ENCODE results near the gene RHOA. TPM values are rescaled to one million over a fixed set of nuclear protein-coding genes. Genes with fewer than 3 reads are reported as not detected.
"Not testable (repeated sequence)": the region's sequence is repeated elsewhere in the genome, so short reads cannot be mapped to it uniquely, and the experiment has no call there.

Gene RHOA
- total RNA-seq, 2 experiments from 2014 or later: 438 to 449 TPM

DNA sequence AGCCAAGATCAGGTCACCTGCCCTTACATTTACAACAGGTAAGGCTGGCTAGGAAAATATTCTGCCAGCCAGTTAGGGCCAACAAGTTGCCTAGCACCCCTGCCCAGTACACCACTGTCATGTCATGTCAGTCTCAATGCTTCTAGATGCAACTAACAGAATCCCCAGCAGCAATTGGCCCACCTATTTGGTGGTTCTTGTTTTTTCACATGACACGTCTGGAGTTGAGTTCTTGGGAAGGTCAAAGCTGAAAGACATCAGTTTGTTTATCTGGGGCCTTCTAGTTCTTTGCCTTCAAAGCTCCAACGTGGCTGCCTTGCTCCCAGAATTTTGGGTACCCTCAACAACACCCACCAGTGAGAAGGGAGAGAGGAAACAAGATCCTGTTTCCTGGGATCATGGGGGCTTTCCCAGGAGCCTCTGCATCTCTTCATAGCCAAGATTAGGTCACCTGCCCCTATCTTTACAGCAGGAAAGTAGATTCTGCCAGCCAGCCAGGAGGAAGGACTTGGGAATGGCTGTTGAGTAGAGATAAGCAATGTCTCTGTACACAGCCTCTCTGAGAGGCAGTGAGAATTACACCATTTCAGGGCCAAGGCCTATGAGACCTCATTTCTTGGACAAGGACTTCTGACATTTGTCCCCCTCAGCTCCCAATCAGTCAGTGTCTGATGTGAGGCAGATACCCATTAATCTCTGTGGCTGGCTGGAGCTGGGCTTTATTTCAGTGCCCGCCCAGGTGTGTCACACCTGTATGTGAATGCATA, 62.2 kb downstream of the RHOA start:
- POLR2A ChIA-PET: no interaction called here

GRCh38 chr3:49348361-49348760, 63.4 kb downstream of the RHOA start:
- H3K4me3 Mint-ChIP-seq; H3K27ac Mint-ChIP-seq; CTCF ChIA-PET; H3K27me3 Mint-ChIP-seq; H3K36me3 Mint-ChIP-seq (ENCODE audit: low read depth); ATAC-seq; H3K9me3 Mint-ChIP-seq (ENCODE audit: low read depth); intact Hi-C loops (cut with DNase I, micrococcal nuclease); DNase-seq: not testable (repeated sequence)
- POLR2A ChIA-PET: interaction anchor here (0.6 to 0.7 kb wide), 2 partner anchors 8 to 110 kb away, joined by 3 to 4 read pairs; partner anchors contain the start of gene USP4
- peaks cover 16% of the 10 kb centered on the region for H3K4me1 Mint-ChIP-seq

More for the DNA sequence above, 62.2 kb downstream of the RHOA start:
- intact Hi-C loops (cut with DNase I, micrococcal nuclease): no loop called here
- Mint-ChIP-seq H3K36me3 (ENCODE audit: low read depth) (peaks cover 2% of the 10 kb centered on the region), H3K4me1 (peaks cover 14% of the 10 kb centered on the region), H3K9me3 (ENCODE audit: low read depth) (no peaks in the 10 kb centered on the region), H3K27ac (no peak overlapping the region), H3K27me3 (no peaks in the 10 kb centered on the region), H3K4me3 (no peak overlapping the region)
- no peak for DNase-seq
- CTCF ChIA-PET: interaction anchor here (0.6 to 1.3 kb wide), 3 partner anchors 9 to 1210 kb away, joined by 3 to 5 read pairs (median 4); partner anchors contain the start of gene USP4
- no peak for ATAC-seq

DNA sequence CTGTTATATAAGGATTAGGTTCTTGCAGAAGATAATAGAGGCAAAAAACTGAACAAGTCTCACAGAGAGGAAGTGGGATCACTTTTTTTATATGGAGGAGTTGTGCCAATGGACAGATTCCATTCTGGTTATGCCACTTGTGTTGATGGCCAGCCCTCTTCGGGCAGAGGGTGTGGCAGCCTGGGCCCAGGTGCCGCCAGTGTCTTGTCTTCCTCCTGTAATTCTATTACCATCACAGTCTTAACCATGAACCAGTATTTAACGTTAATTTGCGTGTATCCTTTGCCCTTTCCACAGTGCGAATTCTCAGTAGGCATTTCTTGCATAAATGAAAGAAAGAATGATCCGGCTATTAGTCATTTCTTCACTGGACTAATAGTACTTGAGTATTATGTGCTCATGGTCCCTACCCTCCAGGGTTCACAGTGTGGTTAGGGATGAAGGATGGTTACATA, 65.0 kb downstream of the RHOA start:
- POLR2A ChIA-PET: no interaction called here
- ATAC-seq (no peak), DNase-seq (no peak)
- CTCF ChIA-PET: no interaction called here
- H3K4me1 Mint-ChIP-seq: peaks cover 23% of the 10 kb centered on the region
- H3K36me3 Mint-ChIP-seq (ENCODE audit: low read depth): no peaks in the 10 kb centered on the region
- H3K27ac Mint-ChIP-seq: no peak overlapping the region
- no peaks in the 10 kb centered on the region for H3K27me3 Mint-ChIP-seq
- intact Hi-C loops (cut with DNase I, micrococcal nuclease): no loop called here
- no peak overlapping the region for H3K4me3 Mint-ChIP-seq
- no peaks in the 10 kb centered on the region for H3K9me3 Mint-ChIP-seq (ENCODE audit: low read depth)

DNA sequence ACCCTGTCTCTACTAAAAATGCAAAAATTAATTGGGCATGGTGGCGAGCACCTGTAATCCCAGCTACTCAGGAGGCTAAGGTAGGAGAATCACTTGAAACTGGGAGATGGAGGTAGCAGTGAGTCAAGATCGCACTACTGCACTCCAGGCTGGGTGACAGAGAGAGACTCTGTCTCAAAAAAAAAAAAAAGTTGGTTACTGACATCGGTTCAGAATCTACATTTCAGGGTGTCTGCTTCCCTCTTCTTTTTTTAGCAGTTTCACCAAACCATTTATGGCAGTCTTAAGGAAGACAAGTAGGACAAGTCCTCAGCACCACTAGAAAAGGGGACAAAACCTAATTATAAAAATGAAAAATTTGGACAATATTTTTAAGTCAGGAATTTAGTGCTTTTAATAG, 68.6 kb downstream of the RHOA start:
- ATAC-seq (no peak), DNase-seq (no peak)
- intact Hi-C loops (cut with DNase I, micrococcal nuclease): loop anchor here in 1 of 2 experiments (5.0 kb wide), 1 partner anchor 426 kb away; the partner anchor contains the start of gene ARIH2
- no peaks in the 10 kb centered on the region for H3K9me3 Mint-ChIP-seq (ENCODE audit: low read depth)
- H3K4me1 Mint-ChIP-seq: peaks cover 44% of the 10 kb centered on the region
- H3K27ac Mint-ChIP-seq: no peak overlapping the region
- no peaks in the 10 kb centered on the region for H3K27me3 Mint-ChIP-seq
- H3K4me3 Mint-ChIP-seq: no peak overlapping the region
- CTCF ChIA-PET: interaction anchor here (0.6 to 1.4 kb wide), 2 partner anchors 106 to 240 kb away, joined by 3 to 6 read pairs; no protein-coding TSS in a partner anchor
- peaks cover 5% of the 10 kb centered on the region for H3K36me3 Mint-ChIP-seq (ENCODE audit: low read depth)
- POLR2A ChIA-PET: no interaction called here

DNA sequence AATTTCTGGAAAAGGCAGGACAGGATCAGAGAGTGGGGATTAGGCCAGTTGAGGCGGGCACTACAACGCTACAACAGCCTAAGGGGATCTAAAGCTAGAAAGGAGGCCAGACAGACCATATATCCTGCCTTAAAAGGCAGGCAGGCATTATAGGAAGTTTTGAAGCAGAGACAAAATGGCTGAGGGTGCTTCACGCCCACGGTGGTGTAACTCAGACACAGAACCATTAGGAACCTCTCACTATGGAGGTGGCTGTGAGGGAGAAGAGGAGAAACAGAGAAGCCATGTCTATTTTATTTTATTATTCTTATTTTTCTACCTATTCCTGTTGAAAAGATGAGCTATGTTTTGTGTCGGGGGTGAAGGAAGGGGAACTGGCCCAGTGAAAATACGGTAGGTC, 69.8 kb downstream of the RHOA start:
- Mint-ChIP-seq H3K4me1 (peaks cover 47% of the 10 kb centered on the region), H3K36me3 (ENCODE audit: low read depth) (peaks cover 7% of the 10 kb centered on the region), H3K9me3 (ENCODE audit: low read depth) (no peaks in the 10 kb centered on the region), H3K4me3 (no peak overlapping the region), H3K27ac (peak overlapping the region; percentile 87), H3K27me3 (no peaks in the 10 kb centered on the region)
- ATAC-seq: no peak
- DNase-seq: no peak
- intact Hi-C loops (cut with DNase I, micrococcal nuclease): loop anchor here in 1 of 2 experiments (2.0 to 5.0 kb wide), 2 partner anchors 35 to 425 kb away; partner anchors contain the start of gene ARIH2
- ChIA-PET CTCF (interaction anchor here (0.6 to 1.0 kb wide), 3 partner anchors 91 to 102 kb away, joined by 3 to 4 read pairs (median 4); no protein-coding TSS in a partner anchor), POLR2A (interaction anchor here (0.6 kb wide), 1 partner anchor 67 kb away, joined by 3 read pairs; no protein-coding TSS in a partner anchor)

DNA sequence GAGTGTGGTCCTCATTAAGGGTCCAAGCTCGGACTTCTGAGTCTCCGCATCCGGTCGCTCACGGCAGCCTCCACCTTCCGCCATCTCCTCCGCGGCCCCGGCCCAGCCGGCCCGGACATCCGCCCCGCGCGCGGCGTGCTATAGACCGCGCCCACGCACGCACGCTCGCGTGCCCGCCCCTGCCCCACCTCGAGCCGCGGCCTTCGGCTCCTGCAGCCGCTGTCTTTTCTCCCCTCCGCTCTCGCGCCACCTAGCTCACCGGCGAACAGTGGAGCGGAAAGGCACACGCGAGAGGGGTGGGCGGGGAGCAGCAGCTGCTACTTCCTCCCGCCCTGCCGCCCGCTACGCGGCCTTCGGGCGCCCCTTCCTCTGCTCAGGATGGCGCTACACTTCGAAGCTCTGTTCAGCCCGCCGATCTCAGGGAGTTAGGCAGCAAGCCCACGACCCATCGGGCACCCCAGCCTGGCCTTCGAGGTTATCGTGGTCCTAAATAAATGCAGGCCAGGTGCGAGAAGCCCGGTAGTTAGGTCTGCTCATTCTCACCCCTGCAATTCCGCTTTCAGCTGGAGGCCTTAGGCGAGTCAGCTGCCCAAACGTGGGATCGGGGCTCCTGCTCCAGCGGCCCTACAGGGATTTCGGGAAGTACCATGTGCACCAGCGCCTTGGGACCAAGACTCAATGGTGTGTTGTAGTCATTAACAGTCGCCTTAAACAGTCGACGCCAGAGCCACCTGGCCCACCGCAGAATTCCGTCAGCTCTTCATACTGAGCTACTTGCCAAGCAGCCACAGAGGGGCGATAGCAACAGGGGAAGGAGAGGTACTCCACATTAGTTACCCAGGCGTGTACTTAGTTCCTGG, 71.6 kb downstream of the RHOA start, which contains the start of gene USP4:
Gene USP4, minus strand, starts transcription at position 113 of the 860 bp plus-strand sequence. Its CDS starts 29 bp downstream, at position 84.
- peak; percentile 89 for ATAC-seq

GRCh38 chr3:49339581-49339940, 72.2 kb downstream of the RHOA start:
- intact Hi-C loops (cut with DNase I, micrococcal nuclease): no loop called here

More for the DNA sequence above, 71.6 kb downstream of the RHOA start, which contains the start of gene USP4:
- DNase-seq: peak; percentile 97
- intact Hi-C loops (cut with DNase I, micrococcal nuclease): loop anchor here (1.0 to 5.0 kb wide), 14 partner anchors 18 to 423 kb away; partner anchors contain the start of genes DAG1 (in 2 of the 2), GPX1 (in 2 of the 2), NICN1 (in 2 of the 2) and TCTA (in 2 of the 2)
- ChIA-PET CTCF (interaction anchor here (0.7 to 2.9 kb wide), 34 partner anchors 9 to 656 kb away, joined by 3 to 24 read pairs (median 4); partner anchors contain the start of genes GPX1, KLHDC8B, NICN1 and QRICH1), POLR2A (interaction anchor here (0.5 to 1.7 kb wide), 15 partner anchors 8 to 705 kb away, joined by 3 to 17 read pairs (median 5); partner anchors contain the start of genes DAG1, NICN1, RHOA and SLC26A6)
- H3K27ac Mint-ChIP-seq: peak within 1 kb of the TSS; percentile 96
- peaks cover 49% of the 10 kb centered on the region for H3K4me1 Mint-ChIP-seq
- no peaks in the 10 kb centered on the region for H3K27me3 Mint-ChIP-seq
- peaks cover 14% of the 10 kb centered on the region for H3K36me3 Mint-ChIP-seq (ENCODE audit: low read depth)
- H3K9me3 Mint-ChIP-seq (ENCODE audit: low read depth): no peaks in the 10 kb centered on the region
- H3K4me3 Mint-ChIP-seq: peak within 1 kb of the TSS; percentile 99

GRCh38 chr3:49333916-49334633, 77.7 kb downstream of the RHOA start:
- Mint-ChIP-seq H3K27ac (peak overlapping the region; percentile 75), H3K4me1 (peaks cover 33% of the 10 kb centered on the region), H3K36me3 (ENCODE audit: low read depth) (peaks cover 52% of the 10 kb centered on the region), H3K27me3 (no peaks in the 10 kb centered on the region), H3K9me3 (ENCODE audit: low read depth) (no peaks in the 10 kb centered on the region), H3K4me3 (no peak overlapping the region)
- ATAC-seq (no peak), DNase-seq (no peak)
- ChIA-PET CTCF (interaction anchor here (0.6 to 1.3 kb wide), 3 partner anchors 17 to 117 kb away, joined by 3 to 4 read pairs (median 4); no protein-coding TSS in a partner anchor), POLR2A (interaction anchor here (0.6 to 1.0 kb wide), 3 partner anchors 130 to 220 kb away, joined by 3 to 5 read pairs (median 3); no protein-coding TSS in a partner anchor)
- intact Hi-C loops (cut with DNase I, micrococcal nuclease): no loop called here

More at GRCh38 chr3:49339581-49339940, 72.2 kb downstream of the RHOA start:
- DNase-seq: peak; percentile 53
- ChIA-PET POLR2A (interaction anchor here (0.6 to 1.7 kb wide), 12 partner anchors 9 to 704 kb away, joined by 3 to 17 read pairs (median 6); partner anchors contain the start of genes DAG1, NICN1, RHOA and SLC26A6), CTCF (interaction anchor here (0.7 to 2.9 kb wide), 23 partner anchors 10 to 246 kb away, joined by 3 to 24 read pairs (median 4); partner anchors contain the start of genes GPX1, NICN1, QRICH1 and RHOA)
- Mint-ChIP-seq H3K27ac (peak overlapping the region; percentile 96), H3K4me3 (peak overlapping the region; percentile 99), H3K27me3 (no peaks in the 10 kb centered on the region), H3K36me3 (ENCODE audit: low read depth) (peaks cover 20% of the 10 kb centered on the region), H3K9me3 (ENCODE audit: low read depth) (no peaks in the 10 kb centered on the region), H3K4me1 (peaks cover 49% of the 10 kb centered on the region)
- peak; percentile 2 for ATAC-seq

DNA sequence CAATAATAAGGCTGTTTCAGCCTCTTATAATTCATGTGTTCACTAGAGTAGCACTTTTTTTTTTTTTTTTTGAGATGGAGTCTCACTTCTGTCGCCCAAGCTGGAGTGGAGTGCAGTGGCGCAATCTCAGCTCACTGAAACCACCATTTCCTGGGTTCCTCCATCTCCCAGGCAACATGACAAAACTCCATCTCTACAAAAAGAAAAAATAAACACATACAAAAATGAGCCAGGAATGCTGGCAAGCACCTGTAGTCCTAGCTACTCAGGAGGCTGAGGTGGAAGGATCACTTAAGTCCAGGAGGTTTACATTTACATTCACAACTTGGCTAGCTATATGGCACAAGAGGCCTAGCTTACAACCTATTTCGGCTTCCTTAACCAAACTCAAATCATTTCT, 78.7 kb downstream of the RHOA start:
- peaks cover 51% of the 10 kb centered on the region for H3K36me3 Mint-ChIP-seq (ENCODE audit: low read depth)
- peaks cover 24% of the 10 kb centered on the region for H3K4me1 Mint-ChIP-seq
- intact Hi-C loops (cut with DNase I, micrococcal nuclease): no loop called here
- peak overlapping the region; percentile 83 for H3K27ac Mint-ChIP-seq
- H3K27me3 Mint-ChIP-seq: no peaks in the 10 kb centered on the region
- peak; percentile 53 for ATAC-seq
- ChIA-PET CTCF (interaction anchor here (0.6 to 1.3 kb wide), 3 partner anchors 38 to 118 kb away, joined by 3 to 4 read pairs (median 4); no protein-coding TSS in a partner anchor), POLR2A (interaction anchor here (0.6 to 1.3 kb wide), 4 partner anchors 75 to 1509 kb away, joined by 3 to 7 read pairs (median 4); partner anchors contain the start of gene DAG1)
- no peak overlapping the region for H3K4me3 Mint-ChIP-seq
- no peaks in the 10 kb centered on the region for H3K9me3 Mint-ChIP-seq (ENCODE audit: low read depth)
- DNase-seq: no peak

DNA sequence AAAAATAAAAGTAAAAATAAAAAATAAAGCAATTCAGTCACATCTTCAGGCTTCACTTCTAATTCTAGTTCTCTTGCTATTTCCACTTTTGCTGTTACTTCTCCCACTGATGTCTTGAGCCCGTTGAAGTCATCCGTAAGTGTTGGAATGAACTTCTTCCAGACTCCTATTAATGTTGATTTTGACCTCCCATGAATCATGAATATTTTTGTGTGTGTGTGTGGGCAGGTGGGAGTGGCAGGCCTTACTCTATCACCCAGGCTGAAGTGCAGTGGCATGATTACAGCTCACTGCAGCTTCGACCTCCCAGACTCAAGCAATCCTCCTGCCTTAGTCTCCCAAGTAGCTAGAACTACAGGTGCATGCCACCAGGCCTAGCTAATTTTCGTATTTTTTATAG, 82.6 kb downstream of the RHOA start:
- Mint-ChIP-seq H3K4me3 (no peak overlapping the region), H3K9me3 (ENCODE audit: low read depth) (no peaks in the 10 kb centered on the region), H3K4me1 (peaks cover 12% of the 10 kb centered on the region), H3K36me3 (ENCODE audit: low read depth) (peaks cover 57% of the 10 kb centered on the region), H3K27ac (no peak overlapping the region), H3K27me3 (no peaks in the 10 kb centered on the region)
- intact Hi-C loops (cut with DNase I, micrococcal nuclease): no loop called here
- ChIA-PET CTCF (no interaction called here), POLR2A (no interaction called here)
- DNase-seq (no peak), ATAC-seq (no peak)
